Measurements from ENCODE around the gene SPNS3.

SPNS3 gene, protein sequence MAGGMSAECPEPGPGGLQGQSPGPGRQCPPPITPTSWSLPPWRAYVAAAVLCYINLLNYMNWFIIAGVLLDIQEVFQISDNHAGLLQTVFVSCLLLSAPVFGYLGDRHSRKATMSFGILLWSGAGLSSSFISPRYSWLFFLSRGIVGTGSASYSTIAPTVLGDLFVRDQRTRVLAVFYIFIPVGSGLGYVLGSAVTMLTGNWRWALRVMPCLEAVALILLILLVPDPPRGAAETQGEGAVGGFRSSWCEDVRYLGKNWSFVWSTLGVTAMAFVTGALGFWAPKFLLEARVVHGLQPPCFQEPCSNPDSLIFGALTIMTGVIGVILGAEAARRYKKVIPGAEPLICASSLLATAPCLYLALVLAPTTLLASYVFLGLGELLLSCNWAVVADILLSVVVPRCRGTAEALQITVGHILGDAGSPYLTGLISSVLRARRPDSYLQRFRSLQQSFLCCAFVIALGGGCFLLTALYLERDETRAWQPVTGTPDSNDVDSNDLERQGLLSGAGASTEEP

DNA sequence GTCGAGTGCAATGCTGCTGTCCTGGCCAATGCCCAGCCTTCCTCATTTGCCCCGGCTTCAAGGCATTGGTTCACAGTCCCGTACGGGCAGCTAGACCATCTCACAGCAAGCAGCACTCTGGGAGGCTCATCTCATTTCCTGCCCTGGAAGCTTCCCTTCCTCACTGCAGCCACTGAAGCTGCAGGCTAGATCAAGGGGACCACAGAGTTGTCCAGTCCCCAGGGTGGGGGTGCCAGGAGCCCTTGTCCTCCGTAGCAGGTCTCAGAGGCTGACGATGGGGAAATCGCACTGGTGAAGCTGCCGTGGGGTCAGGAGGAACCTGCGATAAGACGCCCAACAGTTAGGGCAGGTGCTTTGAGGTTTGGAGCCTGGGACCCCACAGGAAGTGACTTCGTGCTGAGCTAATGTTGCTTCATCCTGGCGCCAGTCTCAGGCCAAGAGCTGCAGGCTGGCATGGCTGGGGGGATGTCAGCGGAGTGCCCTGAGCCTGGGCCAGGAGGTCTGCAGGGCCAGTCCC, at the start of gene SPNS3:
Gene SPNS3 (plus strand): TSS at position 426 of the 517 bp plus-strand sequence. CDS start 28 bp downstream, at position 454.
- DNase-seq = peak; percentile 22 to 46 (median 39)

DNA sequence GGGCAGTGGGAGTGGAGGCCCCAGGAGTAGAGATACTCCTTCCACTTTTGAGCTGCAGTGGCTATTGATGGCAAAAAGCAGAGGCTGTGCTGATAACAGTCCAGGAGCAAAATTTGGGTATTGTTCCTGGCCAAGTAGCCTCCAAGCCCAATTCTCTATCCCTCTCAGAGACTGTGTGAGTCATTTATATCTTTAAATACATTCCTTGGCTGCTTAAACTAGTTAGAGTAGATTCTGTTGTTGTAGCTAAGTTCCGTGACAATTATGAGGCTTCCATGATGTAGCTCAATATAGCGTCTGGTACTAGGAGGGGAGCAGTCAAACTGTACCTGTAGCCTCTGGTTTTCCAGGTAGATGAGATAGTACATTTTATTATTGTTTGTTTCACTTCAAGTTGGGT, 47.3 kb upstream of the SPNS3 start:
- no peak for DNase-seq

DNA sequence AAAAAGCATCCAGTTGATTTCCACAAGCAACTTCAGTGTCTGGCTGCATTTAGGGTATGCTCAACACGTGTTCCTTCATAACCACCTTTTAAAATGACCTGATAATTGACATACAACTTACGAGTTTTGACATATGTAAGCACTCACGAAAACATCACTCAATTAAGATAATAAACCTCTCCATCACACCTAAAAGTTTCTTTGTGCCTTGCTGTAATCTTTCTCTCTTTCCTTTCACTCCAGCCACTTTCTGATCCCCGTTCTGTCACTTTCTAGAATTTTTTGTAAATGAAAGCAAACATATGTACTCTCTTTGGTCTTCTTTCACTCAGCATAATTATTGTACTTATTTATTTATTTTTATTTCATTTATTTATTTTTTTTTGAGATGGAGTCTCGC, 46.6 kb upstream of the SPNS3 start:
- DNase-seq = no peak

DNA sequence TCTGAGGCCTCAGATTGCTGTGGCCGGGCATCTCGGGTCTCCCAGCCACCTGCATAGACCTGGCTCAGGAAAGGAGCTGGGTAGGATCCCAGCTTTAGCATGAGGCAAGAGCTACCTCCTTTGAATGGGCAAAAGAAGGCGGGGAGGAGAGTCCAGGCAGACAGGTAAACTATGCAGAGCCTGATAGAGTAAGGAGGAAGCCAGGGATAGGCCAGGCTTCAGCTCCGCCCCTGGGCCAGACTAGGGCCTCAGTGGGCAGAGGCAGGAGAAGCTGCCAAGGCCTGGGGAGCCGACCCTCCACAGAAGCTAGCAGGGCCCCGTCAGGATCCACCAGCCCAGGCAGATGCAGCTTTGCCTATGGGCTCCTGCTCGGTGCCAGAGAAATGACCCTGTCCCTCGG, 44.7 kb upstream of the SPNS3 start:
- DNase-seq = no peak

DNA sequence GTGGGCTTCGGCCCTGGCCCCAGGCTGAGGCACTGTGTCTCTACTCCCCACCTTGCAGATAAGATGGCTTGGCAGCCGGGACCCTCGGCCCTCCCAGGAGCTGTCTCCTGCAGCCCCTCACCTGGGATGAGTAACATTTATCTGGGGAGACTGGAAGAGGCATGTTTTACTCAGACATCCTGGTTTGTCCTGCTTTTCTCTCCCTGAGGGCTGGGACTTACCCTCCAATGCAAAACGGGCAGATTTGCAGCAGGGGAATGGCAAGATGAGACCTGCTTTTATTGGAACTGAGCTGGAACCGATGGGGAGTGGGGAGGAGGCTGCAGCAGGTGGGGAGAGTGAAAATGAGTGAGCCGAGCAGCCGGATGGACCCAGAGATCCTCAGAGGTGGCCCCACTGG, 39.9 kb upstream of the SPNS3 start:
- DNase-seq = no peak

DNA sequence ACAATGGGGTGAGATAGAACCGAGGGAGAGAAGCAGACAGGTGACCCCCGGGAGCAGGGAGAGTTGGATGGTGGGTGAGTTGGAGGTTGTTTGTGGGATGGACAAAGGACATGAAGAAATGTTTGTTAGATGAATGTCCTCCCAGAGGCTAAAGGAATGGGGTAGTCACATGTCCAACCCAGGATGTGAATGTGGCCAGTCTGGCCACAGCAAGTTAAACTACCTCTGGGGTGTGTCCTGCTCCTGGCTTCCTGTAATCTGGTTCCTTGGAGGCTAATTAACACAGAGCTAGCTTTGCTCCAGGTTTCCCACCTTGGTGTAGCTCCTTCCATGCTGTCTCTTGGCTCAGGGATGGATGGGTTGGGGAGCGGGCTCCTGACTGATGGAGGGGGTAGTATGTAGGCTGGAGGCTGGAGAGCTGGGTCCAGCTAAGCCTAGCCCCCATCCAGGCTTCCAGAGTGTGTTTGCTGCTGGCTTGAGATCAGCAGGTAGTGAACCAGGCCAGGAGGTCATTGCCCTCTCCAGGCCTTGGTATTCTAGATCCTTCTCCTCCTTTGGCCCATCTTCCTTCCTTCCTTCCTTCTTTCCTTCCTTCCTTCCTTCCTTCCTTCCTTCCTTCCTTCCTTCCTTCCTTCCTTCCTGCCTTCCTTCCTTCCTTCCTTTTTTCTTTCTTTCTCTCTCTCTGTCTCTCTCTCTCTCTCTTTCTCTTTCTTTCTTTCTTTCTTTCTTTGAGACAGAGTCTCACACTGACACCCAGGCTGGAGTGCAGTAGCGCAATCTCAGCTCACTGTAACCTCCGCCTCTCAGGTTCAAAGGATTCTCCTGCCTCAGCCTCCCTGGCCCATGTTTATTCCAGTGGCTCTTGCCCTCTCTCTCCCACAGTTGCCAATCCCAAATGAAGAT, 39.3 kb upstream of the SPNS3 start:
- DNase-seq = no peak

DNA sequence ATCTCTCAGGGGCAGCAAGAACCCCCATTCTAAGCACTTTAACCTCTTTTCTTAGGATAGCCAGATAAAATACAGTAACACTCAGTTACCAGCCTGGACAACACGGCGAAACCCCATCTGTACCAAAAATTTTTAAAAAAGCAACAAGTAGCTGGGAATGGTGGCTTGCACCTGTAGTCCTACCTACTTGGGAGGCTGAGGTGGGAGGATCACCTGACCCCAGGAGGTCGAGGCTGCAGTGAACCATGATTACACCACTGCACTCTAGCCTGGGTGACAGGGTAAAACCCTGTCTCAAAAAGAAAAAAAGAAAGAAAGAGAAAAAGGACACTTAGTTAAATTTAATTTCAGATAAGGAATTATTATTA, 38.6 kb upstream of the SPNS3 start:
- no peak for DNase-seq

DNA sequence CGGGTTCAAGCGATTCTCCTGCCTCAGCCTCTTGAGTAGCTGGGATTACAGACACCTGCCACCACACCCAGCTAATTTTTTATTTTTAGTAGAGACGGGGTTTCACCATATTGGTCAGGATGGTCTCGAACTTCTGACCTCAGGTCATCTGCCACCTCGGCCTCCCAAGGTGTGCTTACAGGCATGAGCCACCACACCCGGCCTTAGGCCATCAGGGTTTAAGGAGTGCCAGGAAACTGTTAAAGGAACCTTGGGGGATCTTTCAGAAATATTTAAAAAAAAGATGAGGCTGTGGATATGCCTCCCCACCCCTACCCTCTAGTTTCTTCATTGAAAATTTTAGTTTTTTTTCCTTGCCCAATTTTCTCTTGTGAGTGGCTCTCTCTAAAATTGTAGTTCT, 35.9 kb upstream of the SPNS3 start:
- DNase-seq = no peak

DNA sequence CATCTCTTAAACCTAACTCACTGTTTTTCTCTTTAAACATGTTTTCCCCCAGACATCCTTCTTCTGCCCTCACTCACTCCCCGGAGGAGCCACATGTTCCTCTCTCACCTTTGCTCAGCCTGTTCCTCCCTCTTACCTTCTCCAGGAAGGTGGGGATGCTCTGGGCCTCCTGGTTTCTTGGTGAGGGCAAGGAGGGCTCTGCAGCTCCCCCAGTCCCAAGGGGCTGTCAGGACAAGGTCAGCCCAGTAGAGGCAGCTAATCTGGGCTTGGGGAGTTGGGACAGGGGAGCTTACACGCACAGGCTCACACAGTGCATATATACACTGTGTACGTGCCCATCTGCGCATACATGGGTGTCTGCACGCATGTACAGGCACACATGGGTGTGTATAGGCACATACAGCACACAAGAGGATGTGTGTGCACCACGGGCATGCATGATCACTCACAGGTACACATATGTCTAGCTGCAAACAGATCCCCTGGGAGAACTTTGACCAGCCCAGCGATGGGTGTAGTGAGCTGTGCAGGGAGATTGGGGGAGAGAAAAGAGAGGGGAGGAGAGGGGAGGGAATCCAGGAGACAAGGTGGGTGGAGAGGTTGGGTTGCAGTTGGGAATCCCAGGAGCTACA, 28.6 kb upstream of the SPNS3 start:
- no peak for DNase-seq

DNA sequence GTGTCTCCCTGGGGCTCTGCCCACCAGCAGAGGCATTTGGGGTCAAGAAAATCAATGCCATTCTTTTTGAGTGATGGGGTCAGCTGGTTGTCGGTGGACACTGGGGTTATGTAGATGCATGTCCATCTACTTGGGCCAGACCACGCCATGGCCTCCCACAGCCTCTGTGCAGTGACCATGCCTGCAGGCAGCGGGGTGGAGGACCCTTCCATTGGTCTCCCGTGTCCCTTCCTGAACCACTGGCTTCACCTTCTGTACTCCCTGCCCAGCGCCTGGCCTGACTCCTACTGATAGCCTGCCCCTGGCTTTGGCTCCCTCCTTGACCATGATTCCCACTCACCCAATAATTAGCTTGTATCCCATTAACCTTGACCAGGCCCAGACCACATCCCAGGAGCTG, 28.0 kb upstream of the SPNS3 start:
- no peak for DNase-seq

DNA sequence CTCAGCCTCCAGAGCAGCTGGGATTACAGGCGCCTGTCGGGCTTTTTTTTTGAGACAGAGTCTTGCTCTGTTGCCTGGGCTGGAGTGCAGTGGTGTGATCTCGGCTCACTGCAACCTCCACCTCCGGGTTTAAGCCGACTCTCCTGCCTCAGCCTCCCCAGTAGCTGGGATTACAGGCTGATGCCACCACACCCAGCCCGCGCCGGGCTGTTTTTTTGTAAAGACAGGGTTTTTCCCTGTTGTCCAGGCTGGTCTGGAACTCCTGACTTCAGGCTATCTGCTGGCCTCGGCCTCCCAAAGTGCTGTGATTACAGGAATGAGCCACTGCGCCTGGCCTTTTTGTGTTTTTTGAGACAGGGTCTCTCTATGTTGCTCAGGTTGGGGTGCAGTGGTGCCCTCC, 27.4 kb upstream of the SPNS3 start:
- no peak for DNase-seq

DNA sequence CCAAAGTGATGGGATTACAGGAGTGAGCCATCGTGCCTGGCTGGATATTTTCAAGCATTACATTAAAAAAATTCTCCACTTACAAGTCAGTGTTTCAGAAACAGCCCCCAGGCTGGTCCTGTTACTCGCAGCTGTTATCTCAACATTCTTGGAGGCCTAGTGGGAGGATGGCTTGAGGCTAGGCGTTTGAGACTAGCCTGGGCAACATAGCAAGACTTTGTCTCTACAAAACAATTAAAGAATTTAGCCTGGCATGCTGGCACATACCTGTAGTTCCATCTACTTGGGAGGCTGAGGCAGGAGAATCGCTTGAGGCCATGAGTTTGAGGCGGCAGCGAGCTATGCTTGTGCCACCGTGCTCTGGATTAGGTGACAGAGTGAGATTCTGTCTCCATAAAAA, 26.5 kb upstream of the SPNS3 start:
- DNase-seq = no peak

DNA sequence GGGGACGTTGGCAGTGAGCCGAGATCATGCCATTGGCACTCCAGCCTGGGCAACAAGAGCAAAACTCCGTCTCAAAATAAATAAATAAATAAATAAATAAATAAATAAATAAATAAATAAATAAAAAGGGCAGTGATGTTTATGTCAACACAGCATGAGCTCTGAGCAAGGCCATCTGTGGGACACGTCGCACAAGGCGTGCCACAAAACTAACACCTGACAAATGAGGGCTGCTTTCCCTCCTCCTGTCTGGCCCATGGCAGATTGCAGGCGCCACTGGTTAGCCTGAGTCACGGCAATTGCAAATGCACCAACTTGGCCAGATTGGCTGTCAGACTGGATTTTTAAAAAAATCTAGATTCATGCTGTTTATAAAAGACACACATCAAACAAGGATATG, 25.9 kb upstream of the SPNS3 start:
- DNase-seq = no peak

DNA sequence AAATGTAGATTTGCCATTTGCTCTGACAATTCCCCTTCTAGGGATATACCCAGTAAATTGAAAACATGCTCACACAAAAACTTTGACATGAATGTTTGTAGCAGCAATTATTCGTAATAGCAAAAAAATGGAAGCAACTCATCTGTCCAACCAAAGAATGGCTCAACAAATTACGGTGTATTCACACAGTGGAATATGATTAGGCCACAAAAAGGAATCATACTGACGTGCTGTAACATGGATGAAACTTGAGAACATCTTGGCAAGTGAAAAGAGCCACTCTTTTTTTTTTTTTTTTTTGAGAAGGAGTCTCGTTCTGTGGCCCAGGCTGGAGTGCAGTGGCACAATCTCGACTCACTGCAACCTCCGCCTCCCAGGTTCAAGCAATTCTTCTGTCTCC, 24.1 kb upstream of the SPNS3 start:
- no peak for DNase-seq

DNA sequence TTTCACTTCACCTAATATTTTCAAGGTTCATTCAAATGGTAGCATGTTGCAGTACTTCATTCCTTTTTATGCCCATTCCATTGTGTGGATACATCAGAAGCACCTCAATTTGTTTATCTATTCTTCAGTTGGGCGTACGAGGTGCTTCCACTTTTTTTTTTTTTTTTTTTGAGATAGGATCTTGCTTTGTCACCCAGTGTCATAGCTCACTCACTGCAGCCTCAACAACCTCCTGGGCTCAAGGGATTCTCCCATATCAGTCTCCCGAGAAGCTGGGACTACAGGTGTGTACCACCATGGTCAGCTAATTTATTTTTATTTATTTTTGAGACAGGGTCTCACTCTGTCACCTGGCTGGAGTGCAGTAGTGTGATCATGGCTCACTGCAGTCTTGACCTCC, 22.5 kb upstream of the SPNS3 start:
- DNase-seq = no peak

DNA sequence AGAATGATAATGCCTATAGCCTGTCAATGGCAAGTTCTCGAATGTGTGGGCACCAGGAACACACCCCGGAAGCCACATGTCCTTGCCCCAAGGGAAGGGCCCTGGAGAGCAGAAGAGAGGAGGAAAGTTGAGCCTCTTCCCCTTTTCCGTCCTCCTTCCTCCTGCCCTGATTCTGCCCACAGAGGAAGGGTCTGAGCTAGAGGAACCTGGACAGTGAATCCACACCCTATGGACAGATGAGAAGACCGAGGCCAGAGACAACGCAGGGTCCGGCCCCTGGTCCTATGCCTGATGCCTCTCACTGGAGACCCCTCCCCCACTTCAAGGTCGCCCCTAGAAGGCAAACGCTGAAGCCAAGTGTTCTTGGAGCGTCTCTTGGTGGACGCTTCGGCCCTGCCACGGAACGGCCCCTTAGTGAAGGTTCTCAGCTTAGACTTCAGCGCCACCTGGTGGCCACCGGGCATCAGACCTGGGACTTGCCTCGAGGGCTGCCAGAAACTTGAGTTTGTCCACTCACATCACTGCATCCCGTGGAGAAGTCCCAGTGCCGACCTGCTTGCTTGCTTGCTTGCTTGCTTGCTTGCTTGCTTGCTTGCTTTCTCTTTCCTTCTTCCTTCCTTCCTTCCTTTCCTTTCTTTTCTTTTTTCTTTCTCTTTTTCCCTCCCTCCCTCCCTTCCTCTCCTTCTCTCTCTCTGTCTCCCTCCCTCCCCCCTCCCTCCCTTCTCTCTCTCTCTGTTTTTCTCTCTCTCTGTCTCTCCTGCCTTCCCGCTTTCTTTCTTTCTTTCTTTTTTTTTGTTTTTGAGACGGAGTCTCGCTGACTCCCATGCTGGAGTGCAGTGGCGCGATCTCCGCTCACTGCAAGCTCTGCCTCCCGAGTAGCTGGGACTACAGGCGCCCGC, 20.6 kb upstream of the SPNS3 start:
- peak; percentile 94 to 98 (median 97) for DNase-seq

DNA sequence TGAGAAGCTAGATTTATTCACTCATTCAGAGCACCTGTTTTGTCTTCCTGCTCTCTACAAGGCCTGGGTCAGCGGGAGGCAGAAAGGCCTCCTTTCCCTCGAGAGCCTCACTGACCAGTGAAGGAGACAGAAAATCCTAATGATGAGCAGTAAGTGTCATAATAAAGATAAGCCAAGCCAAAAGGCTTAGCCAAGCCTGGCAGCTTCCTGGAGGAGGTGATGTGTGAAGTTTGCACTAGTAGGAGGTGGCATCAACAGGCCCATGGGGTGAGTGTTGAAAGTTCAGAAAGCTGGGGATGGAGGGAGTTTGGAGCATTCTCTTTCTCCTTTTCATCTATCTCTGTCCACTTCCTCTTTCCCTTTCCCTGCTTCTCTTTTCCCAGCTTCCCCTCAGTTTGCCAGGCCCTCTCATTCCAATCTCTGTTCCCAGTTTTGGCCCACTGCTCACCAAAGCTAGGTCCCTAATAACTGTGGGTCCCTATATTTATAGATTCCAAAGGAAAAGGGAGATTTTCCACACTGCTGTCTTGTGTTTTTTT, 16.5 kb upstream of the SPNS3 start:
- DNase-seq = peak in 2 of 3 donors; percentile 17 to 30

DNA sequence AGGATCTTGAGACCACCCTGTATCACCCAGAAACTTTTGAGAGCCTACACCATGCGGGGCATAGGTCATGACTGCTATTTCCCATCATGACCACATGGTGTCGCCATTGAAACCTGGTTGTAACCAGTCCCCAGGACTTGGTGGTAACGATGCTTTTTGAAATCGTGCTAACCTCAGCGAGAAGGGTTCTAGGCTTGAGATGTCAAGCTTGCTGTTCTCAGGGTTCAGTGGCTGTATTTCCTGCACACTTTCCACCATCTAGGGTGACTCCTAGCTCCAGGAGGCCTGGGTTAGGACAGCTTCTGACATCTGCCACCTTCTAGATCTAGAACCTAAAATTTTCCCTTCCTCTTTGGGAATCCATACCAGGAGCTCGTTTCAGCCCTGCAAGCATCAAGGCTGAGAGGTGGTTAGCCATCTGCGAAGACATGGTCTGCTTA, 13.0 kb upstream of the SPNS3 start:
- peak; percentile 82 to 90 (median 85) for DNase-seq

DNA sequence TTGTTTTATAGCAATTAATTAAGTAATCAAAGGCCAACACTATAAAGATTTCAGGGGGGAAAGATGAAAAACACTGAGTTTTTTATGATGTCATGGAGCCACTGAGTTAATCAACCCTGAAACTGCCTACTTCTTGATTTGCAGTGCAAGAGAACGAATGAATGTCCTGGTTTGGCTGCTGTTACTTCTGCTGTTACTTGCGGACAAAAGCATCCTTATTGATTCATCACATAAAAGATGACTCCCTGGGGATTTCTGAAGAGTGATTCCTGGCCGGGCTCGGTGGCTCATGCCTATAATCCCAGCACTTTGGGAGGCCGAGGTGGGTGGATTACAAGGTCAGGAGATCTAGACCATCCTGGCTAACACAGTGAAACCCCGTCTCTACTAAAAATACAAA, 10.9 kb upstream of the SPNS3 start:
- DNase-seq = peak; percentile 25 to 63 (median 42)

DNA sequence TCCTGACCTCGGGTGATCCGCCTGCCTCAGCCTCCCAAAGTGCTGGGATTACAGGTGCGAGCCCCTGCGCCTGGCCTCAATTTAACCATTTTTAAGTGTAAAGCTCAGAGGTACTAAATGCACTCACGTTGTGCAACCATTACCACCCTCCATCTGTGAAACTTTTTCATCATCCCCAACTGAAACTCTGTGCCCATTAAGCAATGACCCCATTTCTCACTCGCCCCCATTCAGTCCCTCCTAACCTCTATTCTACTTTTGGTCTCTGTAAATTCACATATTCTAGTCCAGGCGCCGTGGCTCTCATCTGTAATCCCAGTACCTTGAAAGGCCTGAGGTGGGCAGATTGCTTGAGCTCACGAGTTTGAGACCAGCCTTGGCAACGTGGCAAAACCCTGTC, 8.3 kb upstream of the SPNS3 start:
- DNase-seq = no peak

DNA sequence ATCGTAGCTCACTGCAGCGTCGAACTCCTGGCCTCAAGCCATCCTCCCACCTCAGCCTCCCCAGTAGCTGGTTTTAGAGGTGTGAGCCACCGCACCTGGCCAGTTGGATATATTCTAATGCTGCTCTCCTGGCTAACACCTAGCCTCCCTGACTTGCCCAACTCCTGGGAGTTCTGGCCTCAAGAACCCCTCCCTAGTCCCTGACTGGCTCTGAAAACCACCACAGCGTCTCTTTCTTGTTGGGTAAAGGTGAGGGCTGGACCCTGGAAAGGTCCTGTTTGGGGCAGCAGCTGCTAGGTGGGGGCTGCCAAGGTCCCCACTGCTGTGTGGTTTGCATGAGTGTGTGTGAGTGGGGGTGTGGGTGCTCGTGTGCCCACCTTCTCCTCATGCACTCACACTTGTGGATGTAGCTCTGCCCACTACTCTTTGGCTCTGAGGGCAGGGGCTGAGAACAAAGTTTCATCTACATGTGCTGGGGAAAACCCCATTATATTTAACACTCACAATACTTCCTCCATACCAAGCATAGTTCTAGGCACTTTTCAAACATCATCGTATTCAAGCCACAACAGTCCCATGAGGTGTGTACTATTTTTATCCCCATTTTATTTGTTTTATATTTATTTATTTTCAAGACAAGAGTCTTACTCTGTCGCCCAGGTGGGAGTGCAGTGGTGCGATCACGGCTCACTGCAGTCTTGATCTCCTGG, 7.1 kb upstream of the SPNS3 start:
- no peak for DNase-seq
